Loucy (cell line): ENCODE measurements around the gene FARP1.

Source experiments
- CTCF ChIP-seq: fragments of 200-600 bp; sonication (generic); conservative IDR thresholded peaks from 2 replicates; pipeline ENCODE4 v1.5.1; 2014; ENCODE audit warnings: mild to moderate bottlenecking, antibody characterized with exemption, low read length
- EZH2phosphoT487 ChIP-seq: fragments of 200-600 bp; IDR thresholded peaks from 2 replicates; pipeline ENCODE4 v1.6.1; 2018; ENCODE audit warnings: antibody characterized with exemption, mild to moderate bottlenecking, moderate library complexity, borderline replicate concordance

- no peak for TF ChIP-seq EZH2phosphoT487
- TF ChIP-seq CTCF, result no peak
Measured at GRCh38 chr13:98297051-98297450, 154.2 kb downstream of the FARP1 start.
